Measurements from ENCODE around the gene B9D1. TPM values are rescaled to one million over a fixed set of nuclear protein-coding genes. Genes with fewer than 3 reads are reported as not detected.
A peak's percentile ranks its signal among the peaks of the same experiment; 100 is the strongest.

The B9D1 gene
- polyA plus RNA-seq, 1 of the 3 experiments (the other 2 are of a cell fraction): 81.6 TPM

DNA sequence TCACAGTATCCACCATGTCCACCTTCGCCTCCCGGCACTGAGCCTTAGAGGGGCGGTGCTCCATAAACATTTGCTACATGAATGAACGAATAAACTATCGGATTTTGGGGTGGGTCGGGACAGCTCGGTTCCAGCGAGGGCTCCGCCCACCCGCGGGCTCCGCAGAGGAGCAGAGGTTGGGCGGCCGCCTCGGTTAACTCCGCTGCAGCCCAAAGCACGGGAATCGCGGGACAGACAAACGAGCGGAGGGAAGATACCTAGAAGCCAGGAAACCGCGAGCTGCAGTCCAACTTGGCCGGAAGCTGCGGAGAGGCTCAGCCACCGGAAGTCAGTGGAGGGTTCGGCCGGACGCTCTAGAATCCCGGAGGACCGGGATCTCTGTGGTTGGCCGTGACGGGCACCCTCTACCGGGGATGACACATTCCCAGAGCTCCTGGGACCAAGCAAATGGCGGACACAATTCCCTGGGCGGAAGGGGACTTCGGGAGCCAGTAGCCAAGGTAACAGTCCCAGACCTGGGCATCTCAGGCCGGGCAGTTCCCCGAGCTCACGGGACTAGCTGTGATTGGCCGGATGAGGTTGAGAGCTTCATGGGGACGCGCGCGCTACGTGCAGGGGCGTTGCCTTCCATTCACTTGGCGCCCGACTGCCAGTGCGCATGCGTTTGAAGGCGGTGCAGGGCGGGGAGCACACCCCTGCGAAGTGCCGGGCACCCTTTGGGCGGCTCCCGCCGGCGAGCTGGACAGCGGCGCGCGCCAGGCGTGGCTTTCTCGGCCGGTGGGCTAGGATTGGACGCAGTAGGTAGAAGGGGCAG is 15.3 kb upstream of the B9D1 start:
- Histone ChIP-seq H3K4me1 (ENCODE audit: control insufficient read depth in 1 of 2, insufficient read depth in 2 of 2, low read depth in 1 of 2, low read length in 1 of 2) (peaks cover 0 to 26% of the 10 kb centered on the region in 2 experiments; a peak in 3 of 4 replicates), H4K20me1 (ENCODE audit: insufficient read depth) (no peaks in the 10 kb centered on the region), H3K4me2 (peak overlapping the region; percentile 68), H3K36me3 (replicated peaks in 1 of 2; ENCODE audit: control insufficient read depth in 1 of 2, insufficient read depth in 2 of 2, low read length in 1 of 2) (peaks cover 20 to 31% of the 10 kb centered on the region in 2 experiments), H3K79me2 (ENCODE audit: insufficient read depth) (peaks cover 55% of the 10 kb centered on the region), H3F3A (replicated peaks; ENCODE audit: insufficient read depth) (peaks cover 26% of the 10 kb centered on the region), H3K9me2 (no peaks in the 10 kb centered on the region), H3K27ac (ENCODE audit: low read depth in 2 of 2, low read length in 1 of 2) (peak overlapping the region; percentile 94 to 95), H2AFZ (ENCODE audit: low read depth) (peak overlapping the region; percentile 75), H3K4me3 (ENCODE audit: low read depth in 2 of 2, low read length in 1 of 2) (peak overlapping the region; percentile 87 to 88), H3K9me3 (no peaks in the 10 kb centered on the region), H3K27me3 (ENCODE audit: insufficient read depth) (no peaks in the 10 kb centered on the region), H3K9ac (peak overlapping the region; percentile 80)
- WGBS (ENCODE audit: low lambda C conversion rate): 0% methylated on average over 20 of the region's 67 CpGs
- DNase-seq: peak; percentile 98
- POLR2A ChIA-PET: interaction anchor here (0.7 to 2.2 kb wide), 12 partner anchors 9 to 70 kb away, joined by 3 to 29 read pairs (median 5); partner anchors contain the start of genes B9D1, MFAP4 and RNF112
- CTCF ChIA-PET: interaction anchor here (0.7 to 3.1 kb wide), 6 partner anchors 11 to 69 kb away, joined by 3 to 35 read pairs (median 6); partner anchors contain the start of gene B9D1
- TF ChIP-seq, protein P1, sequence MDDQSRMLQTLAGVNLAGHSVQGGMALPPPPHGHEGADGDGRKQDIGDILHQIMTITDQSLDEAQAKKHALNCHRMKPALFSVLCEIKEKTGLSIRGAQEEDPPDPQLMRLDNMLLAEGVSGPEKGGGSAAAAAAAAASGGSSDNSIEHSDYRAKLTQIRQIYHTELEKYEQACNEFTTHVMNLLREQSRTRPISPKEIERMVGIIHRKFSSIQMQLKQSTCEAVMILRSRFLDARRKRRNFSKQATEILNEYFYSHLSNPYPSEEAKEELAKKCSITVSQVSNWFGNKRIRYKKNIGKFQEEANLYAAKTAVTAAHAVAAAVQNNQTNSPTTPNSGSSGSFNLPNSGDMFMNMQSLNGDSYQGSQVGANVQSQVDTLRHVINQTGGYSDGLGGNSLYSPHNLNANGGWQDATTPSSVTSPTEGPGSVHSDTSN (IDR thresholded peaks at IDR 0.05): 0 out of 2 replicates have a peak, but pooled peaks have one; percentile 35
- TF ChIP-seq RCOR1 (IDR thresholded peaks at IDR 0.05; ENCODE audit: low read length) (0 out of 2 replicates have a peak, but pooled peaks have one; percentile 15), CTCF (IDR thresholded peaks at IDR 0.05) (0 out of 2 replicates have a peak, but pooled peaks have one; percentile 9), SMC3 (IDR thresholded peaks at IDR 0.05; ENCODE audit: low read depth, low read length) (no peak), MXI1 (IDR thresholded peaks at IDR 0.05; ENCODE audit: low read depth, low read length) (peak; percentile 93), GATA2 (CRISPR knock-in tag; IDR thresholded peaks at IDR 0.05) (no peak), NFIC (IDR thresholded peaks at IDR 0.05; ENCODE audit: borderline replicate concordance) (no peak; the same call in 1 of the 2 replicates), YY1 (IDR thresholded peaks at IDR 0.05; ENCODE audit: low read depth) (peak; percentile 77), EP300 (IDR thresholded peaks at IDR 0.05; ENCODE audit: borderline replicate concordance in 1 of 2, low read depth in 1 of 2, low read length in 1 of 2) (no peak; a peak in 1 of 4 replicates), GABPA (IDR thresholded peaks at IDR 0.05; ENCODE audit: low read depth) (peak; percentile 92), RAD21 (IDR thresholded peaks at IDR 0.05; ENCODE audit: low read length) (no peak; the same call in 1 of the 2 replicates), SIN3A (IDR thresholded peaks at IDR 0.05; ENCODE audit: borderline replicate concordance, low read depth, low read length) (peak; percentile 54; the same call in 1 of the 2 replicates), RFX5 (IDR thresholded peaks at IDR 0.05; ENCODE audit: low read length) (no peak; the same call in 1 of the 2 replicates), RXRA (IDR thresholded peaks at IDR 0.05; ENCODE audit: borderline replicate concordance, low read depth) (no peak), MAX (IDR thresholded peaks at IDR 0.05; ENCODE audit: low read depth) (peak; percentile 69; the same call in 1 of the 2 replicates), MEF2A (IDR thresholded peaks at IDR 0.05; ENCODE audit: borderline replicate concordance, low read depth) (no peak), USF1 (IDR thresholded peaks at IDR 0.05; ENCODE audit: borderline replicate concordance, low read depth) (no peak), JUND (IDR thresholded peaks at IDR 0.05) (no peak), NRF1 (IDR thresholded peaks at IDR 0.05; ENCODE audit: low read depth, low read length) (peak; percentile 97), TAF1 (IDR thresholded peaks at IDR 0.05; ENCODE audit: borderline replicate concordance, low read depth, low read length) (peak; percentile 86), FOSL2 (IDR thresholded peaks at IDR 0.05; ENCODE audit: borderline replicate concordance, low read depth) (no peak; the same call in 1 of the 2 replicates), ELF1 (IDR thresholded peaks at IDR 0.05) (peak; percentile 85)
- TF ChIP-seq, protein P2, sequence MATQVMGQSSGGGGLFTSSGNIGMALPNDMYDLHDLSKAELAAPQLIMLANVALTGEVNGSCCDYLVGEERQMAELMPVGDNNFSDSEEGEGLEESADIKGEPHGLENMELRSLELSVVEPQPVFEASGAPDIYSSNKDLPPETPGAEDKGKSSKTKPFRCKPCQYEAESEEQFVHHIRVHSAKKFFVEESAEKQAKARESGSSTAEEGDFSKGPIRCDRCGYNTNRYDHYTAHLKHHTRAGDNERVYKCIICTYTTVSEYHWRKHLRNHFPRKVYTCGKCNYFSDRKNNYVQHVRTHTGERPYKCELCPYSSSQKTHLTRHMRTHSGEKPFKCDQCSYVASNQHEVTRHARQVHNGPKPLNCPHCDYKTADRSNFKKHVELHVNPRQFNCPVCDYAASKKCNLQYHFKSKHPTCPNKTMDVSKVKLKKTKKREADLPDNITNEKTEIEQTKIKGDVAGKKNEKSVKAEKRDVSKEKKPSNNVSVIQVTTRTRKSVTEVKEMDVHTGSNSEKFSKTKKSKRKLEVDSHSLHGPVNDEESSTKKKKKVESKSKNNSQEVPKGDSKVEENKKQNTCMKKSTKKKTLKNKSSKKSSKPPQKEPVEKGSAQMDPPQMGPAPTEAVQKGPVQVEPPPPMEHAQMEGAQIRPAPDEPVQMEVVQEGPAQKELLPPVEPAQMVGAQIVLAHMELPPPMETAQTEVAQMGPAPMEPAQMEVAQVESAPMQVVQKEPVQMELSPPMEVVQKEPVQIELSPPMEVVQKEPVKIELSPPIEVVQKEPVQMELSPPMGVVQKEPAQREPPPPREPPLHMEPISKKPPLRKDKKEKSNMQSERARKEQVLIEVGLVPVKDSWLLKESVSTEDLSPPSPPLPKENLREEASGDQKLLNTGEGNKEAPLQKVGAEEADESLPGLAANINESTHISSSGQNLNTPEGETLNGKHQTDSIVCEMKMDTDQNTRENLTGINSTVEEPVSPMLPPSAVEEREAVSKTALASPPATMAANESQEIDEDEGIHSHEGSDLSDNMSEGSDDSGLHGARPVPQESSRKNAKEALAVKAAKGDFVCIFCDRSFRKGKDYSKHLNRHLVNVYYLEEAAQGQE (IDR thresholded peaks at IDR 0.05; ENCODE audit: low read depth, low read length): peak; percentile 92
- TF ChIP-seq, protein P3, sequence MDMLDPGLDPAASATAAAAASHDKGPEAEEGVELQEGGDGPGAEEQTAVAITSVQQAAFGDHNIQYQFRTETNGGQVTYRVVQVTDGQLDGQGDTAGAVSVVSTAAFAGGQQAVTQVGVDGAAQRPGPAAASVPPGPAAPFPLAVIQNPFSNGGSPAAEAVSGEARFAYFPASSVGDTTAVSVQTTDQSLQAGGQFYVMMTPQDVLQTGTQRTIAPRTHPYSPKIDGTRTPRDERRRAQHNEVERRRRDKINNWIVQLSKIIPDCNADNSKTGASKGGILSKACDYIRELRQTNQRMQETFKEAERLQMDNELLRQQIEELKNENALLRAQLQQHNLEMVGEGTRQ (IDR thresholded peaks at IDR 0.05; ENCODE audit: borderline replicate concordance, low read depth, low read length): no peak

All from SK-N-SH (cell line).